ENCODE measurements around the gene BMI1. TPM values are rescaled to one million over a fixed set of nuclear protein-coding genes. Genes with fewer than 3 reads are reported as not detected.
A peak's percentile ranks its signal among the peaks of the same experiment; 100 is the strongest.

BMI1 gene
- total and polyA plus RNA-seq, 2 donors (not counting 1 experiment from before 2014, with no cell fraction given) = 18.0 to 83.8 TPM

DNA sequence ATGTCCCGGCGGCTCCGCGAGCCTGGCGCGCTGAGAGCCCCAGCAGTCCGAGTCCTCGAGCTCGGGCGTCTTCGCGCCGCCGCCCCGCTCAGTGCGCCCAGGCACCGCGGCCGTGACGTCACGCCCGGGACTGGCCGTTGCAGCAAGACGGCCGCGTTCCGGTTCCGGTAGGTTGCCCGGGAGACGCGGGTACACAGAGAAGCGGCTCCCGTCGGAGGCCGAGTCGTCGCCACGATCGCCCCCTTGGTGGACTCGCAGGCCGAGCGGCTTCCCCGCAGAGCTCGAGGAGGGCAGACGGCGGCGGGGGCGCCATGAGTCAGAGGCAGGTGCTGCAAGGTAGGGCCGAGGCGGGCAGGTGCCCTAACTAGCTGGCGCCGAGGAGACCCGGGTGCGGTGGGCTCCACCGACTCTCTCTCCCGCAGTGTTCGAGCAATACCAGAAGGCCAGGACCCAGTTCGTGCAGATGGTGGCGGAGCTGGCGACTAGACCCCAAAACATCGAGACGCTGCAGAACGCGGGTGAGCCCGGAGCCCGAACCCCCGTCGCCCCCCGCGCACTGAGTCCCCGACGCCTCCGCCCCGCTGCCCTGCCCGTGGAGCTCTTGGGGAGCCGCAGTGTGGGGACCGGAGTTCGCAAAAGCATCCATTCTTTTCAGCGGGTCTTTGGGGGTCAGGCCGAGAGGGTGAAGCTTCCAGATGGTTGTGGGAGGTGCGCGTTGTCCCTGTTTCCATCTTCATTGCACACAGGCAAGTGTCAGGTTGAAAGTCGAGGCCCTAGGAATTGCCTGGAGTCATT is 24.6 kb downstream of the BMI1 start, which contains the start of gene SPAG6:
TSS of gene SPAG6 (plus strand) at position 196 of the 795 bp plus-strand sequence. CDS start at position 312, 116 bp downstream.
- Histone ChIP-seq H2AFZ (ENCODE audit: insufficient read depth, low read depth, low read length, poor library complexity, severe bottlenecking) (peak within 1 kb of the TSS; percentile 44), H3K9me3 (ENCODE audit: control extremely low read depth in 1 of 3, control insufficient read depth in 2 of 3, insufficient read depth in 1 of 3, low read length in 2 of 3) (peaks cover 8 to 14% (median 11%) of the 10 kb centered on the region in 3 donors), H4K20me1 (ENCODE audit: control insufficient read depth, insufficient read depth, low read length, poor library complexity, severe bottlenecking) (no peaks in the 10 kb centered on the region), H3K79me2 (ENCODE audit: control insufficient read depth, insufficient read depth, low read length) (no peaks in the 10 kb centered on the region), H3K4me2 (replicated peaks; ENCODE audit: low read depth, low read length, poor library complexity, severe bottlenecking) (peak within 1 kb of the TSS; percentile 70), H3K4me1 (ENCODE audit: control insufficient read depth in 2 of 2, insufficient read depth in 2 of 2, low read length in 2 of 2) (peaks cover 20 to 35% of the 10 kb centered on the region in 2 donors), H3K4me3 (ENCODE audit: control extremely low read depth in 1 of 5, extremely low read depth in 1 of 5, insufficient read depth in 1 of 5, low read depth in 2 of 5, low read length in 4 of 5) (peak within 1 kb of the TSS in 2 of 5 experiments; percentile 3 to 26), H3K9ac (ENCODE audit: low read length) (peak within 1 kb of the TSS; percentile 9), H3K27ac (ENCODE audit: low read length in 2 of 2) (no peak within 1 kb of the TSS), H3K27me3 (replicated peaks in 1 of 4; ENCODE audit: control extremely low read depth in 1 of 4, control insufficient read depth in 3 of 4, insufficient read depth in 4 of 4, low read length in 3 of 4) (peaks cover 11 to 67% (median 53%) of the 10 kb centered on the region in 4 experiments), H3K36me3 (replicated peaks in 1 of 2; ENCODE audit: control extremely low read depth in 1 of 2, control insufficient read depth in 1 of 2, extremely low read depth in 1 of 2, insufficient read depth in 2 of 2, low read length in 1 of 2) (no peaks in the 10 kb centered on the region)
- Mint-ChIP-seq H3K4me3 (peak within 1 kb of the TSS; percentile 63), H3K27ac (peak within 1 kb of the TSS; percentile 75), H3K27me3 (peaks cover 48% of the 10 kb centered on the region), H3K9me3 (ENCODE audit: insufficient read depth) (peaks cover 2% of the 10 kb centered on the region), H3K4me1 (peaks cover 21% of the 10 kb centered on the region)
- ATAC-seq (ENCODE audit: low read depth) (no peak), DNase-seq (peak; percentile 75)
- TF ChIP-seq, protein P1, sequence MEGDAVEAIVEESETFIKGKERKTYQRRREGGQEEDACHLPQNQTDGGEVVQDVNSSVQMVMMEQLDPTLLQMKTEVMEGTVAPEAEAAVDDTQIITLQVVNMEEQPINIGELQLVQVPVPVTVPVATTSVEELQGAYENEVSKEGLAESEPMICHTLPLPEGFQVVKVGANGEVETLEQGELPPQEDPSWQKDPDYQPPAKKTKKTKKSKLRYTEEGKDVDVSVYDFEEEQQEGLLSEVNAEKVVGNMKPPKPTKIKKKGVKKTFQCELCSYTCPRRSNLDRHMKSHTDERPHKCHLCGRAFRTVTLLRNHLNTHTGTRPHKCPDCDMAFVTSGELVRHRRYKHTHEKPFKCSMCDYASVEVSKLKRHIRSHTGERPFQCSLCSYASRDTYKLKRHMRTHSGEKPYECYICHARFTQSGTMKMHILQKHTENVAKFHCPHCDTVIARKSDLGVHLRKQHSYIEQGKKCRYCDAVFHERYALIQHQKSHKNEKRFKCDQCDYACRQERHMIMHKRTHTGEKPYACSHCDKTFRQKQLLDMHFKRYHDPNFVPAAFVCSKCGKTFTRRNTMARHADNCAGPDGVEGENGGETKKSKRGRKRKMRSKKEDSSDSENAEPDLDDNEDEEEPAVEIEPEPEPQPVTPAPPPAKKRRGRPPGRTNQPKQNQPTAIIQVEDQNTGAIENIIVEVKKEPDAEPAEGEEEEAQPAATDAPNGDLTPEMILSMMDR (IDR thresholded peaks at IDR 0.05) = no peak
- peak; percentile 70 for TF ChIP-seq EZH2 (IDR thresholded peaks at IDR 0.05; ENCODE audit: borderline replicate concordance, insufficient read depth, low read depth, low read length, poor library complexity, severe bottlenecking)
- POLR2A ChIA-PET = interaction anchor here (1.6 kb wide), 1 partner anchor 342 kb away, joined by 4 read pairs; the partner anchor contains the start of gene DNAJC1
- CTCF ChIA-PET = interaction anchor here (0.8 to 1.4 kb wide), 2 partner anchors 352 to 827 kb away, joined by 4 read pairs; no protein-coding TSS in a partner anchor
- WGBS (ENCODE audit: insufficient coverage) = 13% methylated on average over 83 of the region's 83 CpGs
- intact Hi-C loops (cut with micrococcal nuclease) = loop anchor here (2.0 to 5.0 kb wide), 2 partner anchors 129 to 642 kb away; no protein-coding TSS in a partner anchor

Data from B cell (primary cell).